Glomerular endothelial cell (primary cell): ENCODE results near the gene SF3B3. TPM values are rescaled to one million over a fixed set of nuclear protein-coding genes. Genes with fewer than 3 reads are reported as not detected.
A peak's percentile ranks its signal among the peaks of the same experiment; 100 is the strongest.

ENCODE experiments used
- DNase-seq: peaks from one replicate; pipeline ENCODE4 v3.0.0-alpha.2; 2011; ENCODE audit warnings: low read depth, low spot score; ENCODE audit errors: extremely low read depth
- total RNA-seq: library from RNA; depleted of rRNA; stranded (reverse); fragments of >200 nt; gene quantifications from 2 replicates; pipeline ENCODE4 v1.2.3, GENCODE V29; 2015

SF3B3 gene
- 122 and 167 TPM in 2 replicates for total RNA-seq

- DNase-seq, result no peak
Measured at GRCh38 chr16:70523743-70524398, at the start of gene SF3B3. TSS of gene SF3B3 (plus strand) at chr16:70523816. CDS start at chr16:70526657, 2,841 bp downstream.

GRCh38 chr16:70474320-70475053 is 49.1 kb upstream of the SF3B3 start:
- no peak for DNase-seq

GRCh38 chr16:70475054-70475871 is 48.4 kb upstream of the SF3B3 start:
- DNase-seq, result no peak

GRCh38 chr16:70476272-70477020 is 47.2 kb upstream of the SF3B3 start:
- peak; percentile 34 for DNase-seq

GRCh38 chr16:70478169-70478568 is 45.4 kb upstream of the SF3B3 start:
- DNase-seq, result no peak

- DNase-seq, result no peak
Measured at GRCh38 chr16:70478912-70479341, 44.7 kb upstream of the SF3B3 start.

- no peak for DNase-seq
Measured at GRCh38 chr16:70480127-70481105, 43.2 kb upstream of the SF3B3 start.

- no peak for DNase-seq
Measured at GRCh38 chr16:70481929-70482536, 41.6 kb upstream of the SF3B3 start.

GRCh38 chr16:70482624-70483023 is 41.0 kb upstream of the SF3B3 start:
- no peak for DNase-seq

GRCh38 chr16:70483426-70483825 is 40.2 kb upstream of the SF3B3 start:
- DNase-seq, result no peak

- DNase-seq, result no peak
Measured at GRCh38 chr16:70484867-70485266, 38.7 kb upstream of the SF3B3 start.

GRCh38 chr16:70490261-70490660 is 33.4 kb upstream of the SF3B3 start:
- no peak for DNase-seq

GRCh38 chr16:70493802-70494201 is 29.8 kb upstream of the SF3B3 start:
- DNase-seq, result no peak

GRCh38 chr16:70494202-70494770 is 29.3 kb upstream of the SF3B3 start:
- no peak for DNase-seq

GRCh38 chr16:70494777-70495176 is 28.8 kb upstream of the SF3B3 start:
- DNase-seq, result no peak

- no peak for DNase-seq
Measured at GRCh38 chr16:70495425-70496182, 28.0 kb upstream of the SF3B3 start.

- no peak for DNase-seq
Measured at GRCh38 chr16:70496513-70496912, 27.1 kb upstream of the SF3B3 start.

- DNase-seq, result no peak
Measured at GRCh38 chr16:70508752-70509151, 14.9 kb upstream of the SF3B3 start.
